Stomach (tissue), 9 donors: ENCODE data around the gene ZSWIM2. TPM values are rescaled to one million over a fixed set of nuclear protein-coding genes. Genes with fewer than 3 reads are reported as not detected.

Experiments used
- DNase-seq, 2 donors: peaks; one replicate each; pipeline versions ENCODE4 v3.0.0 to v3.0.0-alpha.2; 2013 to 2019
- H3K27ac ChIP-seq, 5 donors: fragments of 200-600 bp in 4 of 5; sonication (generic) in 4 of 5; one replicate each; pipeline ENCODE4 v1.5.1; 2013 to 2019; ENCODE audit warnings: mild to moderate bottlenecking in 1 of 5, moderate library complexity in 1 of 5
- H3K27me3 ChIP-seq, 3 donors: fragments of 200-600 bp; sonication (generic); one replicate each; pipeline ENCODE4 v1.5.1; 2017 to 2019; ENCODE audit warnings: mixed run types in 1 of 3
- H3K36me3 ChIP-seq, 4 donors: fragments of 200-600 bp; sonication (generic); 1 replicate in 3 of 4; 2 replicates in 1 of 4; pipeline ENCODE4 v1.5.1; 2016 to 2019
- H3K4me1 ChIP-seq, 4 donors: fragments of 200-600 bp; sonication (generic); one replicate each; pipeline ENCODE4 v1.5.1; 2016 to 2019
- H3K4me3 ChIP-seq, 4 donors: fragments of 200-600 bp; sonication (generic) in 3 of 4; one replicate each; pipeline ENCODE4 v1.5.1; 2016 to 2019; ENCODE audit warnings: mild to moderate bottlenecking in 1 of 4
- H3K9me3 ChIP-seq, 4 donors: fragments of 200-600 bp; sonication (generic); one replicate each; pipeline ENCODE4 v1.5.1; 2016 to 2019
- EP300 ChIP-seq: sonication (generic); formaldehyde crosslinking; IDR thresholded peaks from one replicate; pipeline ENCODE4 v1.6.1; 2017; ENCODE audit warnings: antibody characterized with exemption
- POLR2A ChIP-seq, 4 donors: fragments of 450-650 bp; IDR thresholded peaks; one replicate each; pipeline ENCODE4 v1.6.1; 2016; ENCODE audit warnings: antibody characterized with exemption in 4 of 4, control low read depth in 2 of 4, mild to moderate bottlenecking in 1 of 4, moderate library complexity in 1 of 4
- POLR2AphosphoS5 ChIP-seq, 3 donors: sonication (generic); formaldehyde crosslinking; IDR thresholded peaks; one replicate each; pipeline ENCODE4 v1.6.1; 2016; ENCODE audit warnings: antibody characterized with exemption in 3 of 3
- WGBS, 5 donors: extraction: QIAGEN DNeasy Blood & Tissue Kit in 3 of 5; methylation state at CpG; one replicate each; pipeline versions ENCODE4 v1.1.5 to v1.1.7; 2013 to 2018; 5-methylcytosine and 5-hydroxymethylcytosine counted together
- intact Hi-C: fragments of 100-400 bp; cut with DNase I; formaldehyde crosslinking; loops from one replicate; pipeline ENCODE4 v1.15.1; 2023; ENCODE audit warnings: low total_unique reads
- polyA plus RNA-seq, 3 donors: library from polyadenylated mRNA; stranded (reverse); fragments of 200-250 nt; gene quantifications; one replicate each; pipeline ENCODE4 v1.2.3, GENCODE V29; 2013
- total RNA-seq, 5 donors: library from RNA; depleted of rRNA; stranded (reverse); fragments of >200 nt; gene quantifications; one replicate each; pipeline versions ENCODE4 v1.1.0 to v1.2.3, GENCODE V29; 2014 to 2016
- TF ChIP-seq, protein P1 (sequence below), 7 experiments: fragments of 450-650 bp in 4 of 7; fragments of 200-600 bp in 3 of 7; sonication (generic) in 3 of 7; IDR thresholded peaks; one replicate each; pipeline ENCODE4 v1.5.1; 2016 to 2019; ENCODE audit warnings: antibody characterized with exemption in 7 of 7, control low read depth in 2 of 7, mild to moderate bottlenecking in 1 of 7
- donor health status: healthy with polysubstance abuse.
- donor health status: Bipolar disorder and iron deficiency.
- donor health status: healthy.

Gene ZSWIM2
- total and polyA plus RNA-seq, 8 donors: not detected

DNA sequence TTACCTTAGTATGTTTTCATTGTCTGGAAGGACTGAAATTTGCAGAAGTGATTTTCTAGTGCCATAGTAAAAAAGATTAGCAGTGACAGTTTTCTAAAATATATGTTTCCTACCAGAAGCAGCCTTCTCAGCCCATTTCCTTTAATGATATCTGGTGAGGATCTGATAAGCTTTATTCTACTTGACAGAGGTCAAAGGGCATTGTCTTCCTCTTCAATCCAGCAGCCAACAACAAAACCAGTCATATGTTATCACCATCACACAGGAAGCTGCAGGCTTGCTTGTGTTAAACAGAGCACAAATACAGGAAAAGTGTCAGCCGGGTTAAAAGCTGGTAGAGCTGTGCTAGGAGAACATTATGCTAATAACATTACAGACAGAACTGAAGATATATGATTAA is 35.6 kb upstream of the ZSWIM2 start:
- WGBS, 5 donors: 7 to 28% (median 14%) methylated on average over 1 of the region's 1 CpG
- H3K27ac ChIP-seq: no peak overlapping the region
- intact Hi-C loops: no loop called here

GRCh38 chr2:186883666-186884065 is 34.7 kb upstream of the ZSWIM2 start:
- intact Hi-C loops: no loop called here
- WGBS, 5 donors: 73 to 83% (median 82%) methylated on average over 2 of the region's 2 CpGs
- H3K27me3 ChIP-seq: no peaks in the 10 kb centered on the region
- H3K9me3 ChIP-seq: peaks cover 0 to 6% (median 2%) of the 10 kb centered on the region in 4 donors
- TF ChIP-seq POLR2AphosphoS5 (IDR thresholded peaks at IDR 0.05) (no peak), EP300 (no peak), POLR2A (IDR thresholded peaks at IDR 0.05) (no peak)
- TF ChIP-seq, protein P1, sequence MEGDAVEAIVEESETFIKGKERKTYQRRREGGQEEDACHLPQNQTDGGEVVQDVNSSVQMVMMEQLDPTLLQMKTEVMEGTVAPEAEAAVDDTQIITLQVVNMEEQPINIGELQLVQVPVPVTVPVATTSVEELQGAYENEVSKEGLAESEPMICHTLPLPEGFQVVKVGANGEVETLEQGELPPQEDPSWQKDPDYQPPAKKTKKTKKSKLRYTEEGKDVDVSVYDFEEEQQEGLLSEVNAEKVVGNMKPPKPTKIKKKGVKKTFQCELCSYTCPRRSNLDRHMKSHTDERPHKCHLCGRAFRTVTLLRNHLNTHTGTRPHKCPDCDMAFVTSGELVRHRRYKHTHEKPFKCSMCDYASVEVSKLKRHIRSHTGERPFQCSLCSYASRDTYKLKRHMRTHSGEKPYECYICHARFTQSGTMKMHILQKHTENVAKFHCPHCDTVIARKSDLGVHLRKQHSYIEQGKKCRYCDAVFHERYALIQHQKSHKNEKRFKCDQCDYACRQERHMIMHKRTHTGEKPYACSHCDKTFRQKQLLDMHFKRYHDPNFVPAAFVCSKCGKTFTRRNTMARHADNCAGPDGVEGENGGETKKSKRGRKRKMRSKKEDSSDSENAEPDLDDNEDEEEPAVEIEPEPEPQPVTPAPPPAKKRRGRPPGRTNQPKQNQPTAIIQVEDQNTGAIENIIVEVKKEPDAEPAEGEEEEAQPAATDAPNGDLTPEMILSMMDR (IDR thresholded peaks at IDR 0.05): no peak
- no peak overlapping the region for H3K27ac ChIP-seq
- DNase-seq: no peak
- H3K36me3 ChIP-seq: no peaks in the 10 kb centered on the region
- H3K4me1 ChIP-seq: no peaks in the 10 kb centered on the region
- H3K4me3 ChIP-seq: no peak overlapping the region

More for the DNA sequence above, 35.6 kb upstream of the ZSWIM2 start:
- Histone ChIP-seq H3K27me3 (no peaks in the 10 kb centered on the region), H3K9me3 (peaks cover 0 to 6% (median 2%) of the 10 kb centered on the region in 4 donors), H3K36me3 (no peaks in the 10 kb centered on the region), H3K4me1 (no peaks in the 10 kb centered on the region), H3K4me3 (no peak overlapping the region)
- peak in 1 of 2 donors; percentile 53 for DNase-seq
- TF ChIP-seq, protein P1 (IDR thresholded peaks at IDR 0.05): no peak
- no peak for TF ChIP-seq POLR2AphosphoS5 (IDR thresholded peaks at IDR 0.05)
- no peak for TF ChIP-seq EP300
- TF ChIP-seq POLR2A (IDR thresholded peaks at IDR 0.05): no peak

- TF ChIP-seq POLR2A (IDR thresholded peaks at IDR 0.05) (no peak), EP300 (no peak), POLR2AphosphoS5 (IDR thresholded peaks at IDR 0.05) (no peak)
- TF ChIP-seq, protein P1 (IDR thresholded peaks at IDR 0.05): no peak
- no peaks in the 10 kb centered on the region for H3K27me3 ChIP-seq
- H3K27ac ChIP-seq: no peak overlapping the region
- H3K9me3 ChIP-seq: peaks cover 0 to 6% (median 2%) of the 10 kb centered on the region in 4 donors
- H3K4me3 ChIP-seq: no peak overlapping the region
- DNase-seq: no peak
- no peaks in the 10 kb centered on the region for H3K36me3 ChIP-seq
- intact Hi-C loops: no loop called here
- WGBS, 5 donors: 66 to 81% (median 73%) methylated on average over 2 of the region's 2 CpGs
- no peaks in the 10 kb centered on the region for H3K4me1 ChIP-seq
Measured at GRCh38 chr2:186882511-186883071, 33.6 kb upstream of the ZSWIM2 start.

DNA sequence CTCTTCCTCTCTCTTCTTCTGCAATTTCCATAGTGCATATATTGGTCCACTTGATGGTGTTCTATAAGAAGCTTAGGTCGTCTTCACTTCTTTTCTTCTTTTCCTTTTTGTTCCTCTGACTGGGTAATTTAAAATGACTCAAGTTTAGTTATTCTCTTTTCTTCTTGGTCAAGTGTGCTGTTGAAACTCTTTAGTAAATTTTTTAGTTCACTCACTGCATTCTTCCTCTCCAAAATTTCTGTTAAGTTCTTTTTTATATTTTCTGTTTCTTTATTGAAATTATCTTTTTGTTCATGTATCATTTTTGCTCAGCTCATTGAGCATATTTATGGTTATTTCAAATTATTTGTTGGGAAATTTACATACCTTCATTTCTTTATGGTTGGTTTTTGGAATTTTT is 32.7 kb upstream of the ZSWIM2 start:
- intact Hi-C loops: no loop called here
- H3K27me3 ChIP-seq: no peaks in the 10 kb centered on the region
- TF ChIP-seq POLR2AphosphoS5 (IDR thresholded peaks at IDR 0.05) (no peak), POLR2A (IDR thresholded peaks at IDR 0.05) (no peak), EP300 (no peak)
- TF ChIP-seq, protein P1 (IDR thresholded peaks at IDR 0.05): no peak
- H3K9me3 ChIP-seq: peaks cover 0 to 6% (median 2%) of the 10 kb centered on the region in 4 donors
- DNase-seq: no peak
- H3K36me3 ChIP-seq: no peaks in the 10 kb centered on the region
- WGBS, 5 donors: 58 to 89% (median 67%) methylated on average over 1 of the region's 1 CpG
- no peak overlapping the region for H3K4me3 ChIP-seq
- no peak overlapping the region for H3K27ac ChIP-seq
- no peaks in the 10 kb centered on the region for H3K4me1 ChIP-seq
